ENCODE data around the gene PCMTD2.

DNA sequence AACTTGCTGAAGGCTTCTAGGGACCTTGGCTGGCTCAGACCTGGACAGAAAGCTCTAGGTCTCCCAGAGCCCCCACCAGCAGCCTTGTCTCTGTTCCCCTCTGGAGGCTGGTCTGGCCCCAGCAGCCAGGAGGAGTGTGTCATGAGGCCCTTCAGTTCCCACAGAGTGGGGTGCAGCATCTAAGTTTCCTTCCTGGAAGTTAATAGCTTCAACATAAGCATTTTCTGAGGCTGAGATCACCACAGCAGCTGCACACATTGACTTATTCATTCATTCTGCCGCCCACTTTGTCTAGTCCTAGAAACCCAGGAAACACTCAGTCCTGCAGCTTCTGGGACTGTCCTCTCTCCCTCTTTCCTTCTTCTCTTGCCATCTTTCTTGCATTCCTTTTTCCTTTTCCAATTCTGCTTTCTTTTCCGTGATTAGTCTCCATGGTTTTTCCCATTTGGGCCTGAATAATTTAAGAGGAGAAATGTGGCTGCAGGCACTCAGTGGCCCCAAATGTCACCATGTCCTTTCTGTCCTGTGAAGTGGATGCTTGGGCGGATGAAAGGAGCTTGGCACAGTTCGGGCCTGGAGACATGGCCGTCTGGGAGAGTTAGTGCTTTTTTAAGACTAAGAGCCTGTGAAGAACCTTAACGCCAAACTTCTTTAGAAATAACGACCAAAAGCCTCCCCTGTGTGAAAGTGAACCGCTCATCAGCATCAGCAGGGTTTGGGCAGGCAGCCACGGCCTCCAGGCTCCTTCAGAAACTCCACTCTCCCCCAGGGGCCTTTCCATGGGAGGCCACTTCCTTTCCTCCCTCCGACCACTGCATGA lies 31.0 kb upstream of the PCMTD2 start:
- TF ChIP-seq EZH2 (IDR thresholded peaks at IDR 0.05), result no peak
- no peak for TF ChIP-seq POLR2AphosphoS5 (IDR thresholded peaks at IDR 0.05; ENCODE audit: borderline replicate concordance, low read depth, low read length)
- TF ChIP-seq FOXP2 (optimal IDR thresholded peaks at IDR 0.05; ENCODE audit: control extremely low read depth, extremely low read length, insufficient read depth), result no peak

Data from SK-N-MC (cell line).